OCI-M2 (cell line): ENCODE data around the gene AADACL4.
"Not testable (repeated sequence)": the region's sequence is repeated elsewhere in the genome, so short reads cannot be mapped to it uniquely, and the experiment has no call there.

Experiments used
- DNase-seq: peaks from one replicate; lab custom pipeline; 2025; ENCODE audit not compliant: unreplicated experiment; lab: John Stamatoyannopoulos, UW

The AADACL4 gene

GRCh38 chr1:12629511-12629956, 14.4 kb upstream of the AADACL4 start:
- no peak for DNase-seq

GRCh38 chr1:12629985-12630760, 13.7 kb upstream of the AADACL4 start:
- no peak for DNase-seq

DNA sequence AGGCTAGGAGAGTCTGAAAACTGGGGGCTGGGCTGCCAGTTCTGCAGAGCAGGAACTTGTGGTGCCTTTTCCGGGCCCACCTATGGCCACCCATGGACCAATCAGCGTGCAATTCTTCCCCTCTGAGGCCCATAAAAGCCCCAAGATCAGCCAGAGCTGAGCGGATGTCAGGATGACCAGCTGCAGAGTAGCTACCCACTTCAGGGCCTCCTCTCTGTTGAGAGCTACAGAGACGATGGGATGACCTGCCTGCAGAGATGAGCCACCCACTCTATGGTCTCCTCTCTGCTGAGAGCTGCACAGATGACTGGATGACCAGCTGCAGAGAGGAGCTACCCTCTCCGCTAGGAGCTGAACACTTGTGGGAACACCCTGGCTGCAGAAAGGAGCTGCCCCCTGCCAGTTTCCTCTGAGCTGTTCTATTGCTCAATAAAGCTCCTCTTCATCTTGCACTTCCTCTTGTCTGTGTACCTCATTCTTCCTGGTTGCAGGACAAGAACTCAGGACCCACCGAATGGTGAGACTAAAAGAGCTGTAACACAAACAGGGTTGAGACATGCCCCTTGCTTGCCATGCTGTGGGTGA, 12.8 kb upstream of the AADACL4 start:
- DNase-seq = no peak

- DNase-seq = no peak
Observed at GRCh38 chr1:12631571-12631970, 12.3 kb upstream of the AADACL4 start.

GRCh38 chr1:12634156-12634555, 9.7 kb upstream of the AADACL4 start:
- DNase-seq = no peak

DNA sequence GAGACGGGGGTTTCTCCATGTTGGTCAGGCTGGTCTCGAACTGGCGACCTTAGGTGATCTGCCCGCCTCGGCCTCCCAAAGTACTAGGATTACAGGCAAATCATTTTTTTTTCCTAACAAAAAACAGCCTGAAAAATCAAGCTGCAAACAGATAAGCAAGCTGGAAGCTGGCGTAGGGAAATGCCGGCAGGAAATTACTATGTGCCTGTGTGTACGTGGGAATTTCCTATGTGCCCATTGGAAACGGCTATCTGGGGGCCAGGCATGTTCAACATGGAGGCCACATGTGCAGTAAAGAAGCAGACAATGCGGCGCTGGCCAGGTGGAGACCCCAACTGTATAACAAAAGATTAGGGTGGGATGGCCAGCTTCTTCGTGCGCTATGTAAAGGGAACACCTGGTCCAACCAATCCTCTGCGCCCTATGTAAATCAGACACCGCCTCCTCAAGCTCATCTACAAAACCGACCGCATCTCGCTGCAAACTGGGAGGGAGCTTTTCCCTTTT, 9.1 kb upstream of the AADACL4 start:
- no peak for DNase-seq

- no peak for DNase-seq
Observed at GRCh38 chr1:12636098-12636950, 7.6 kb upstream of the AADACL4 start.

- DNase-seq = no peak
Observed at GRCh38 chr1:12637693-12638092, 6.2 kb upstream of the AADACL4 start.

- DNase-seq = no peak
Observed at GRCh38 chr1:12640237-12640957, 3.5 kb upstream of the AADACL4 start.

- DNase-seq = no peak
Observed at GRCh38 chr1:12640958-12641272, 3.0 kb upstream of the AADACL4 start.

DNA sequence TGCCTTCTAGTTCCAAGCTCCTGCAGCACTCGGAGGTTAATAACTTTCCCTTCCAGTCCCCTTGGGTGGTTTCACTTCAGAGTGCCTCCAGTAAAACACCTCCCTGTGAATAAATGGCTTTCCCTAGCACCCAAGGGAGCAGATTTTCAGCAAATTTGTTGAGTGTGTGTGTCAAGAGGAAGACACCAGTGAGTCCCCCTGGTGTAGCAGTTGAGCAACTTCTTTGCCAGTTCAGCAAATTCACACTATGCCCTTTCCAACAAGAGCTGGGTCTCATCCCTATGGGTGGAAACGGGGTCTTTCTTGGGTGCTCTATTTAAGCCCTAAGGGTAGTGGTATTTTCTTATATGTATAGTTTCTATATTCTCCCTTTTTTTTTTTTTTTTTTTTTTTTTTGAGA, 806 bp upstream of the AADACL4 start:
- no peak for DNase-seq

- no peak for DNase-seq
Observed at GRCh38 chr1:12644237-12644636, 352 bp downstream of the AADACL4 start.

- DNase-seq = no peak
Observed at GRCh38 chr1:12644829-12645228, 944 bp downstream of the AADACL4 start.

DNA sequence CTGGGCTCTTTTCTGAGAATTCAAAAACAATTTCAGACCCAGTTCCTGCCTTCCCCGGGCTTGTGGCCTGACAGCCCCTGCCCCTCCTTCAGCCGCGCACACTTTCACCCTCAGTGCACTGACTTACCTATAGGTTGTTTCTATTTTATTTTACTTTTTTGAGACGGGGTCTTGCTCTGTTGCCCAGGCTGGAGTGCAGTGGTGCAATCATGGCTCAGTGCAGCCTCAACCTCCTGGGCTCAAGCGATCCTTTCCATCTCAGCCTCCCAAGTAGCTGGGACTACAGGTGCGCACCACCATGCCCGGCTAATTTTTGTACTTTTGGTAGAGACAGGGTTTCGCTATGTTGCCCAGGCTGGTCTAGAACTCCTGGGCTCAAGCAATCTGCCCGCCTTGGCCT, 1.5 kb downstream of the AADACL4 start:
- DNase-seq = not testable (repeated sequence)

DNA sequence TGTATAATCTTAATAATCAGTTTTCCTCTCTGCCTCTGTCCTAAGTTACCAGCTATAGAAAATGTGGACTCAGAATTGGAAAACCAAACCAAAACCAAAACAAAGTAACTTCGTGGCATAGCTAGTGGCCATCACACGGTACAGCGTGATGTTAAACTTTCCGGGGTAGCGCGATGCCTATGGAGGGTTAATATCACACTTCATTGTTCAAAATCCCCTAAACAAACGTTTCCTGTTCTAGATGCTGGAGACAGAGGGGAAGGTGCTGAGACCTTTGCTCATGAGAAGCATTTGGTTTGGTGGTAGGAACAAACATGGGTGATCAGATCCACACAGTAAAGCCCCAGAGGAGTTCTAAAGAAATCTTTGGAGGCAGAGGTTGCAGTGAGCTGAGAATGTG, 4.9 kb downstream of the AADACL4 start:
- no peak for DNase-seq

DNA sequence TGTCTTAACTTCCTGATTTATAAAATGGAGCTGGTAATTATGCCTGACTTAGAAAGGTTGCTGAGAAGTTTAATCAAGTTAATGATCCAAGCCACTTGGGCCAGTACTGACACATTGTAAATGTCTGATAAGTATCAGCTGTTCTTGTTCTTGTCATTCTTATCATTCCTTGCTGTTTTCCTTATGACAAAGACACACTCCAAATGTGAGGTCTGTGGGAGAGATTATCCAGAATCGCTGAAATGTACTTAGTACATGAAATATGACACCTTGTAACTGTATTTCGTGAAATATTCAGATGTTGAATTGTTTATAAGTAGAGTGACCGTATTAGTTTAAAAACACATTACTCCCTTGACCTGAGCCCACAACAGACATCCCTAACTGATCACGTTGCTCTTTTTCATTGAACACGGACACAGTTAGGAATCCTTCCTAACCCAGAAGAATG, 6.1 kb downstream of the AADACL4 start:
- no peak for DNase-seq

GRCh38 chr1:12654004-12654567, 10.2 kb downstream of the AADACL4 start:
- DNase-seq = no peak

DNA sequence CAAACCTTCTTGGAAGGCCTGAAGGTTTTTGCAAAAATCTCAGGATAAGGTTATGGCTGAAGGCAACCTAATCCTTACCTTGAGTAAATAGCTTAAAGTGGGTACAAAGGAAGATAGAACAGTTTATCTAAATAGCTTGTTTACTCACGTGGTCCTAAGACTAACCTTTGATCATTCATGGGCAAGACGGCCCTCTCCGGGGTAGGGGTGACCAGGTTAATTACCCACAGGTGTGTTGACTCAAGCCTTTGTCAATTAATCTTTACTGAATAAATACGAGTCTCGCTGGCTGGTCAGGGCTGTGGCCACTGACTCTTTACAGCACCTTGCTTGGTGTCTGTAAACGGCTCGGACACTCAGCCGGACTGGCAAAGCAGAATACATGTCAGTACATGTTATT, 10.8 kb downstream of the AADACL4 start:
- no peak for DNase-seq

DNA sequence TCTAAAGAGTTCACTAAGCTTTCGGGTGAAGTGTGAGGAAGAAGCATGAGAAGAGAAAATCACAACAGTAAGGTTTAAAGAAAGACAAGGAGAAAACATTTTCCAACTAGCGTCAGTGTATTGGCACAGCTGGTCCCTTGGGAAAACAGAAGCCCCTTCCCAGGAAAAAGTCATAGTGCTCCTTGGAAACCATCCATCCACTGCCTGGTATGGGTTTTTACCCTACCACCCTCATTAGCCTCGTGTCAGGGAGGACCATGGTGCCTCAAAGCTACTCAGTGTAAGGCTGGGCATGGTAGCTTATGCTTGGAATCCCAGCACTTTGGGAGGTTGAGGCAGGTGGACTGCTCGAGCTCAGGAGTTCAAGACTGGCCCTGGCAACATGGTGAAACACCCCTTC, 12.7 kb downstream of the AADACL4 start:
- DNase-seq = no peak

DNA sequence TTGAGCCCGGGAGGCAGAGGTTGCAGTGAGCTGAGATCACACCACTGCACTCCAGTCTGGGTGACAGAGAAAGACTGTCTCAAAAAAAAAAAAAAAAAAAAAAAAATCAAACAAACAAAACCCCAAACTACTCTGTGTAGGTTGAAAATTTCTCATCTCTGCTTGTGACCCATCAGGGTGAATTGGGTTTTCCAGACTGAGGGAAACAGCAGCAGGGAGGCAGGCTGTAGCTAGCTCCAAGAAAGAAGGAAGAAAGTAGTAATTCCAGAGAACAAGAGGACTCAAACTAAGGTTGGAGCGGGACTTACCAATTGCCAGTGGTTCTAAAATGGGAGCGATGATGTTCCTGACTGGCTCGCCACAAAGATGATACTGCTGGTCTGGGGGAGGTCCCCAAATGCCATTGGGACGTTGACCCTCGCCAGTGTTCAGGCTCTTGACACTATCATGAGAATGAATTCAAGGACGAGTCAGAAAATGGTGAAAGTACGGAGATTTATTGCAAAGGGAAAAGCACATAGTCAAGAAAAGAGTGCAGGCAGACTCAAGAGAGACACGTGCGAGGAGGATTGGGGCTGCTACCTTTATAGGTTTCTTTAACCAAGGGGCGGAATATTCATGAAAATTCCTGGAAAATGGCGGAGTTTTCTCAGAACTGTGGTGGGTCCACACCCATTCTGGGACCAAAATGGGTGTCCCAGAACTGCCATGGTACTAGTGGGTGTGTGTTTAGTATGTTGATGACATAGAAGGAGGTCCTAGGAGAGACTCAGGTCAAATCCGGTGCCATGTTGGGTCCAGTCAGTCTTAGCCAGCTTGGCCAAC, 13.4 kb downstream of the AADACL4 start:
- DNase-seq = no peak
